CD4-positive, CD25-positive, alpha-beta regulatory T cell (primary cell): Measurements from ENCODE around the gene GNS. TPM values are rescaled to one million over a fixed set of nuclear protein-coding genes. Genes with fewer than 3 reads are reported as not detected.
A peak's percentile ranks its signal among the peaks of the same experiment; 100 is the strongest.

Experiments
- ATAC-seq, 2 donors: fragments of 150-1000 bp; cut with Tn5 transposase; one replicate each; pipeline ENCODE4 v1.10.0; 2021; ENCODE audit warnings: low read depth in 2 of 2, moderate number of reproducible peaks in 2 of 2, moderate library complexity in 1 of 2
- DNase-seq, 3 donors: peaks; one replicate each; pipeline versions ENCODE4 v3.0.0 to v3.0.0-alpha.2; 2012 to 2022; ENCODE audit warnings: mixed read lengths in 1 of 3
- H3K27ac ChIP-seq: one replicate; pipeline ENCODE4 v1.7.0; 2013; ENCODE audit warnings: mild to moderate bottlenecking, low read length; ENCODE audit not compliant: insufficient read depth, poor library complexity, severe bottlenecking
- H3K27me3 ChIP-seq: one replicate; pipeline ENCODE4 v1.7.0; 2013; ENCODE audit warnings: low read length; ENCODE audit not compliant: control insufficient read depth, insufficient read depth
- H3K36me3 ChIP-seq: one replicate; pipeline ENCODE4 v1.7.0; 2013; ENCODE audit warnings: mild to moderate bottlenecking, low read length, moderate library complexity; ENCODE audit not compliant: control insufficient read depth, insufficient read depth
- H3K4me1 ChIP-seq: 2 replicates; pipeline ENCODE4 v1.7.0; 2013; ENCODE audit warnings: mild to moderate bottlenecking, low read length; ENCODE audit not compliant: insufficient read depth, control insufficient read depth, poor library complexity, severe bottlenecking
- H3K4me3 ChIP-seq: one replicate; pipeline ENCODE4 v1.7.0; 2013; ENCODE audit warnings: low read depth, mild to moderate bottlenecking, low read length, moderate library complexity
- H3K9me3 ChIP-seq, 2 experiments: 1 replicate in 1 of 2; 2 replicates in 1 of 2; pipeline ENCODE4 v1.7.0; 2013; ENCODE audit warnings: low read length in 2 of 2, mild to moderate bottlenecking in 1 of 2, moderate library complexity in 1 of 2; ENCODE audit not compliant: control insufficient read depth in 2 of 2
- H3K27ac Mint-ChIP-seq, 3 donors: one replicate each; pipeline ENCODE4 v1.8.0; 2020 to 2022; ENCODE audit warnings: mild to moderate bottlenecking in 3 of 3, mixed read lengths in 3 of 3, moderate library complexity in 2 of 3
- H3K27me3 Mint-ChIP-seq: one replicate; pipeline ENCODE4 v1.8.0; 2022; ENCODE audit warnings: mild to moderate bottlenecking, mixed read lengths
- H3K36me3 Mint-ChIP-seq: one replicate; pipeline ENCODE4 v1.8.0; 2020; ENCODE audit warnings: mixed read lengths
- H3K4me1 Mint-ChIP-seq, 4 donors: one replicate each; pipeline ENCODE4 v1.8.0; 2020 to 2022; ENCODE audit warnings: mixed read lengths in 4 of 4, mild to moderate bottlenecking in 1 of 4
- H3K4me3 Mint-ChIP-seq, 4 donors: one replicate each; pipeline ENCODE4 v1.8.0; 2020 to 2022; ENCODE audit warnings: mild to moderate bottlenecking in 4 of 4, mixed read lengths in 4 of 4, moderate library complexity in 3 of 4
- H3K9me3 Mint-ChIP-seq, 7 donors: one replicate each; pipeline ENCODE4 v1.8.0; 2020 to 2022; ENCODE audit warnings: mixed read lengths in 7 of 7, mild to moderate bottlenecking in 3 of 7, moderate library complexity in 2 of 7
- polyA plus RNA-seq, 4 donors: library from polyadenylated mRNA; unstranded; fragments of 300-500 nt; fragmentation: Illumina TruSeq; gene quantifications; one replicate each; pipeline ENCODE4 v1.2.3, GENCODE V29; 2021
- total RNA-seq: library from RNA; stranded (reverse); gene quantifications from one replicate; pipeline ENCODE4 v1.2.3, GENCODE V29; 2022

GNS gene
- total and polyA plus RNA-seq, 5 donors from 2014 or later: 25.0 to 51.5 (median 41.6) TPM

DNA sequence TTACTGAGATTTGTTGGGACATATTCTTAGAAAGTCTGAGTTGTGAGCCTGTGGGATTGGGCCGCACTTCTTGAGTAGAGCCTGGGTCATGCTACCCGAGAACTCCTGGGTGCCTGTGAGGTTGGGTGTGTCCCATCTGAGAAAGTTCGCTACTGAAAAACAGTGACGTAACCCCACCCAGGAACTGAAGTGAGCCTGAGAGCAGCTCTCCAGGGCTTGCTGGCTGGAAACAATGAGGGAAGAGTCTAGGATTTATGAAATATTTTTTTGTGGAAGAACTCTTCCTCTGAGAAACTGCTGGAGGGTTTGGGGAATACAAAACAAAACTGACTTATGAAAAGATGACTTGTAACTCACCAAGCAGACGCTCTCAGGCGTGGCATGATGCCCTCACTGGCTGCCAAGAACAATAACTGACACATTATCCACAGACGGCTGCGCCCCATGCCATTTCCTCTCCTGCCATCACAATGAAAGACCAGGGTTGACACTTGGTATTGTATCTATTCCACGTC, 79.7 kb downstream of the GNS start:
- H3K36me3 ChIP-seq: peaks cover 2% of the 10 kb centered on the region
- DNase-seq (peak; percentile 57 to 92 (median 80)), ATAC-seq (peak; percentile 67 to 68)
- peak overlapping the region; percentile 68 for H3K4me3 ChIP-seq
- no peaks in the 10 kb centered on the region for H3K9me3 ChIP-seq
- Mint-ChIP-seq H3K27ac (peak overlapping the region; percentile 97 to 100 (median 99)), H3K9me3 (peaks cover 0 to 2% (median 0%) of the 10 kb centered on the region in 7 donors), H3K4me1 (peaks cover 38 to 97% (median 64%) of the 10 kb centered on the region in 4 donors), H3K4me3 (peak overlapping the region; percentile 67 to 83 (median 77)), H3K27me3 (no peaks in the 10 kb centered on the region), H3K36me3 (peaks cover 29% of the 10 kb centered on the region)
- peaks cover 100% of the 10 kb centered on the region for H3K4me1 ChIP-seq
- no peaks in the 10 kb centered on the region for H3K27me3 ChIP-seq
- peak overlapping the region; percentile 92 for H3K27ac ChIP-seq

DNA sequence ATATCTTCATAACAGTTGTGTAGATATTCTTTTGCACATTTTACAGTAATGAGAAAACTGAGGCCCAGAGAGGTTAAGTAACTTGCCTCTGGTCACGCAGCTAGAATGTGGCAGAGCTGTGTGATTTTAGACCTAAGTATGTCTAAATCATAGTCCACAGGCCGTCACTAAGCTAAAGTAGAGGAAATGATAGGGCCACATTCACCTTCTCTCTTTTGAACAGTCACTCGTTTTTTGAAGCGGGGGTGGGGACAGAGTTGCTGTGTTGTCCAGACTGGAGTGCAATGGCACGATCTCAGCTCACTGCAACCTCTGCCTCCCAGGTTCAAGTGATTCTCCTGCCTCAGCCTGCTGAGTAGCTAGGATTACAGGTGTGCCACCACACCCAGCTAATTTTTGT, 80.4 kb downstream of the GNS start:
- H3K36me3 ChIP-seq: peaks cover 2% of the 10 kb centered on the region
- H3K9me3 Mint-ChIP-seq: peaks cover 0 to 2% (median 0%) of the 10 kb centered on the region in 7 donors
- ATAC-seq: no peak
- peaks cover 100% of the 10 kb centered on the region for H3K4me1 ChIP-seq
- H3K27me3 Mint-ChIP-seq: no peaks in the 10 kb centered on the region
- H3K36me3 Mint-ChIP-seq: peaks cover 26% of the 10 kb centered on the region
- peak overlapping the region; percentile 92 for H3K27ac ChIP-seq
- H3K9me3 ChIP-seq: no peaks in the 10 kb centered on the region
- peak overlapping the region; percentile 97 to 100 (median 99) for H3K27ac Mint-ChIP-seq
- H3K4me1 Mint-ChIP-seq: peaks cover 38 to 97% (median 66%) of the 10 kb centered on the region in 4 donors
- DNase-seq: peak in 1 of 3 donors; percentile 72
- H3K27me3 ChIP-seq: no peaks in the 10 kb centered on the region
- H3K4me3 ChIP-seq: peak overlapping the region; percentile 64
- peak overlapping the region; percentile 67 to 79 (median 75) for H3K4me3 Mint-ChIP-seq

DNA sequence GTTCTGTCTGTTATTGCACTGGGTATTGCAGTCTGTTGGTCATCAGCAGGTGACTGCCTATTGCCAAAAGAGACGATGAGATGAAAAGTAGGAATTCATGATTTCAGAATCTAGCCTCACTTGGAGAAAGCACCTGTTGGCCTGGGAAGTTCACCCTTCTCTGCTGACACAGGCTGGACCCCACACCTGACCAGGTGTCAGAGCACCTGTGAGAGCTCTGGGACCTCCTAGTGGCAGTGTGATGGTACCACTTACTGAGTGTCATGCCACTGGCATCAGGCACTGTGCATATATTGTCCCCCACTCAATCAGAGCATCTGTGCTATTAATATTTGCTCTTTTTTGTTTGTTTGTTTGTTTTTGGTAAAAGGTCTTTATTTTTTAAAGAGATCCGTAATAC, 81.0 kb downstream of the GNS start:
- no peak for DNase-seq
- ATAC-seq: no peak

DNA sequence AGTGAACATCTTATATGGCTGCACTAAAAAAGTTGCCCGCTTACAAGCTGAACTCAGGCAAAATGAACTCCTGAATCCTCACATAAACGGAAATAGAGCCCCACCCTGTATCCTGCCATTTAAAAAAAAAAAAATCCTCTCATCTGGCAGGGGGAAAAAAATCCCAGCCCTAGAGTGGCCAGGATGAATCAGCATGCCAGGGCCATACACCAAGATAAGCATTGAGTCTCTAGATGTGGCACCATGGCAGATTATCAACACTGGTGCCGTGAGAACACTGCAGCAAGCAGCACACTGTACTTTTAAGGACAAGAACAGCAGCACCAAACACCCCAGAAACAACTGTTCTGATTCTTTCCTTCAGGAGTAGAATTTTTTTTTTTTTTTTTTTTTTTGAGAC, 83.4 kb downstream of the GNS start:
- DNase-seq (no peak), ATAC-seq (no peak)
- no peaks in the 10 kb centered on the region for H3K9me3 ChIP-seq
- H3K4me3 ChIP-seq: peak overlapping the region; percentile 38
- Mint-ChIP-seq H3K36me3 (peaks cover 12% of the 10 kb centered on the region), H3K4me3 (peak overlapping the region; percentile 17 to 80 (median 76)), H3K4me1 (peaks cover 32 to 94% (median 63%) of the 10 kb centered on the region in 4 donors), H3K27ac (peak overlapping the region; percentile 97 to 100 (median 99)), H3K27me3 (no peaks in the 10 kb centered on the region), H3K9me3 (no peaks in the 10 kb centered on the region)
- H3K4me1 ChIP-seq: peaks cover 100% of the 10 kb centered on the region
- H3K27me3 ChIP-seq: no peaks in the 10 kb centered on the region
- H3K27ac ChIP-seq: peak overlapping the region; percentile 92
- H3K36me3 ChIP-seq: peaks cover 2% of the 10 kb centered on the region

More for the DNA sequence above, 81.0 kb downstream of the GNS start:
- Histone ChIP-seq H3K4me3 (peak overlapping the region; percentile 64), H3K27me3 (no peaks in the 10 kb centered on the region), H3K4me1 (peaks cover 100% of the 10 kb centered on the region), H3K36me3 (peaks cover 2% of the 10 kb centered on the region), H3K9me3 (no peaks in the 10 kb centered on the region), H3K27ac (peak overlapping the region; percentile 92)
- Mint-ChIP-seq H3K4me3 (peak overlapping the region; percentile 60 to 75 (median 75)), H3K36me3 (peaks cover 22% of the 10 kb centered on the region), H3K4me1 (peaks cover 37 to 97% (median 66%) of the 10 kb centered on the region in 4 donors), H3K27ac (peak overlapping the region; percentile 97 to 100 (median 99)), H3K9me3 (no peaks in the 10 kb centered on the region), H3K27me3 (no peaks in the 10 kb centered on the region)

GRCh38 chr12:64674367-64674922, 84.8 kb downstream of the GNS start:
- H3K27ac Mint-ChIP-seq: peak overlapping the region; percentile 97 to 98 (median 98)
- H3K9me3 ChIP-seq: no peaks in the 10 kb centered on the region
- H3K9me3 Mint-ChIP-seq: no peaks in the 10 kb centered on the region
- H3K4me3 Mint-ChIP-seq: peak overlapping the region; percentile 49 to 89 (median 84)
- DNase-seq (peak; percentile 59 to 95 (median 87)), ATAC-seq (peak; percentile 80 to 84)
- H3K4me1 ChIP-seq: peaks cover 100% of the 10 kb centered on the region
- H3K27me3 ChIP-seq: no peaks in the 10 kb centered on the region
- peak overlapping the region; percentile 38 for H3K4me3 ChIP-seq
- peaks cover 38 to 93% (median 64%) of the 10 kb centered on the region in 4 donors for H3K4me1 Mint-ChIP-seq
- H3K27ac ChIP-seq: peak overlapping the region; percentile 92
- H3K27me3 Mint-ChIP-seq: no peaks in the 10 kb centered on the region
- peaks cover 2% of the 10 kb centered on the region for H3K36me3 ChIP-seq
- peaks cover 12% of the 10 kb centered on the region for H3K36me3 Mint-ChIP-seq

- peaks cover 100% of the 10 kb centered on the region for H3K4me1 ChIP-seq
- H3K36me3 Mint-ChIP-seq: peaks cover 15% of the 10 kb centered on the region
- peak overlapping the region; percentile 80 to 89 (median 84) for H3K4me3 Mint-ChIP-seq
- H3K27me3 Mint-ChIP-seq: no peaks in the 10 kb centered on the region
- ATAC-seq (no peak), DNase-seq (no peak)
- H3K27ac ChIP-seq: peak overlapping the region; percentile 92
- H3K27ac Mint-ChIP-seq: peak overlapping the region; percentile 97 to 98 (median 98)
- H3K27me3 ChIP-seq: no peaks in the 10 kb centered on the region
- H3K9me3 Mint-ChIP-seq: no peaks in the 10 kb centered on the region
- peaks cover 44 to 93% (median 70%) of the 10 kb centered on the region in 4 donors for H3K4me1 Mint-ChIP-seq
- peaks cover 2% of the 10 kb centered on the region for H3K36me3 ChIP-seq
- H3K9me3 ChIP-seq: no peaks in the 10 kb centered on the region
- H3K4me3 ChIP-seq: peak overlapping the region; percentile 38
Measured at GRCh38 chr12:64673490-64674169, 85.6 kb downstream of the GNS start.

- DNase-seq: peak in 1 of 3 donors; percentile 40
- H3K9me3 ChIP-seq: no peaks in the 10 kb centered on the region
- Mint-ChIP-seq H3K27ac (peak overlapping the region; percentile 97 to 98 (median 98)), H3K27me3 (no peaks in the 10 kb centered on the region), H3K9me3 (no peaks in the 10 kb centered on the region), H3K4me1 (peaks cover 44 to 93% (median 71%) of the 10 kb centered on the region in 4 donors), H3K4me3 (peak overlapping the region; percentile 80 to 89 (median 84)), H3K36me3 (peaks cover 15% of the 10 kb centered on the region)
- H3K4me3 ChIP-seq: peak overlapping the region; percentile 38
- H3K27ac ChIP-seq: peak overlapping the region; percentile 92
- peaks cover 100% of the 10 kb centered on the region for H3K4me1 ChIP-seq
- no peak for ATAC-seq
- peaks cover under 1% of the 10 kb centered on the region for H3K36me3 ChIP-seq
- H3K27me3 ChIP-seq: no peaks in the 10 kb centered on the region
Measured at GRCh38 chr12:64672925-64673409, 86.2 kb downstream of the GNS start.
